ENCODE results near the gene TSHZ1.

The TSHZ1 gene

GRCh38 chr18:75210274-75211001 lies at the start of gene TSHZ1:
TSHZ1 (plus strand) TSS chr18:75210797; CDS start chr18:75211877, 1,080 bp downstream.
- DNase-seq (ENCODE audit: extremely low read depth, low read depth): peak; percentile 96
- peak within 1 kb of the TSS; percentile 96 for H3K4me3 ChIP-seq (replicated peaks; ENCODE audit: low read depth, low read length)
- TF ChIP-seq CTCF (IDR thresholded peaks at IDR 0.05; ENCODE audit: low read depth, low read length, missing control alignments): no peak

- no peak for TF ChIP-seq CTCF (IDR thresholded peaks at IDR 0.05; ENCODE audit: low read depth, low read length, missing control alignments)
- H3K4me3 ChIP-seq (replicated peaks; ENCODE audit: low read depth, low read length): no peak overlapping the region
- no peak for DNase-seq (ENCODE audit: extremely low read depth, low read depth)
Measured at GRCh38 chr18:75161256-75162028, 49.2 kb upstream of the TSHZ1 start.

- H3K4me3 ChIP-seq (replicated peaks; ENCODE audit: low read depth, low read length): no peak overlapping the region
- DNase-seq (ENCODE audit: extremely low read depth, low read depth): no peak
- TF ChIP-seq CTCF (IDR thresholded peaks at IDR 0.05; ENCODE audit: low read depth, low read length, missing control alignments): no peak
Measured at GRCh38 chr18:75162467-75162866, 48.1 kb upstream of the TSHZ1 start.

GRCh38 chr18:75162978-75163377 lies 47.6 kb upstream of the TSHZ1 start:
- TF ChIP-seq CTCF (IDR thresholded peaks at IDR 0.05; ENCODE audit: low read depth, low read length, missing control alignments): no peak
- no peak overlapping the region for H3K4me3 ChIP-seq (replicated peaks; ENCODE audit: low read depth, low read length)
- DNase-seq (ENCODE audit: extremely low read depth, low read depth): no peak

- TF ChIP-seq CTCF (IDR thresholded peaks at IDR 0.05; ENCODE audit: low read depth, low read length, missing control alignments): no peak
- no peak for DNase-seq (ENCODE audit: extremely low read depth, low read depth)
- H3K4me3 ChIP-seq (replicated peaks; ENCODE audit: low read depth, low read length): no peak overlapping the region
Measured at GRCh38 chr18:75163736-75164135, 46.9 kb upstream of the TSHZ1 start.

GRCh38 chr18:75164479-75164878 lies 46.1 kb upstream of the TSHZ1 start:
- no peak for TF ChIP-seq CTCF (IDR thresholded peaks at IDR 0.05; ENCODE audit: low read depth, low read length, missing control alignments)
- DNase-seq (ENCODE audit: extremely low read depth, low read depth): no peak
- no peak overlapping the region for H3K4me3 ChIP-seq (replicated peaks; ENCODE audit: low read depth, low read length)

Data from HFF-Myc (cell line).